ENCODE results near the gene PRTN3. TPM values are rescaled to one million over a fixed set of nuclear protein-coding genes. Genes with fewer than 3 reads are reported as not detected.

PRTN3 gene
- total RNA-seq, 1 experiment from 2014 or later: 2.7 TPM

DNA sequence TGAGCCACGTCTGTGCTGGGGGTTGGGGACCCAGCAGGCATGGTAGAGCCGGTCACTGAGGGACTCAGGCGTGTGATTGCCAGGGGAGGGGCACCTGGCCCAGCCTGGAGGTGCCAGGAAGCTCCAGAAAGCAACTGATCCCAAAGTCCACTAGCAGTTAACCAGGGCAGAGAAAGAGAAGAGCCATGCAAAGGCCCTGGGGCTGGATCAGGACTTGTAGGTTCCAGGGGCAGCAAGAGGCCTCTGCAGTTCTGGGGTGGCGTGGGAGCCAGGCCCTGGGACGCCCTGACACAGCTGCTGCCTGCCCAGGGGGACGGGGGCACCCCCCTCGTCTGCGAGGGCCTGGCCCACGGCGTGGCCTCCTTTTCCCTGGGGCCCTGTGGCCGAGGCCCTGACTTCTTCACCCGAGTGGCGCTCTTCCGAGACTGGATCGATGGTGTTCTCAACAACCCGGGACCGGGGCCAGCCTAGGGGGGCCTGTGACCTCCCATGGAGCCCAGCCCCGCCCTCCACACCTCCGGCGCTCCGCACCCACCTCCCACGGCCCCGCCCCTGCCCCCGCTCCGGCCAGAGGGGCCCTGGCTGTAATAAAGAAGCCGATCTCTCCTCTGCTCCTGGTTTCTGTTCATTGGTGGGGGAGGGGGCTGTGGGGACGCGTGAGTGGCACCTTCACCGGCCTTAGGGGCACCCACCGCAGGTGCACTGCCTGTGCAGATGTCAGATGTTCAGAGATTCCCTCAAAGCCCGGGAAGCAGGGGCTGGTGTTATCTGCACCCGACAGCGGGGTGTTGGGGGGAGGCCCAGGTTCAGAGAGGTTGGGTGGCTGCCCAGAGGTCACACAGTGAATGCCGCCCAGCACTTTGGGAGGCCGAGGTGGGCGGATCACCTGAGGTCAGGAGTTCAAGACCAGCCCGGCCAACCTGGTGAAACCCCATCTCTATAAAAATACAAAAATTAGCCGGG is 9.1 kb upstream of the PRTN3 start:
- BruUV-seq (replicated peaks): no TSS peak
- intact Hi-C loops (cut with micrococcal nuclease): no loop called here
- H3K27ac ChIP-seq (ENCODE audit: low read depth, low read length): no peak overlapping the region
- RAD21 ChIA-PET (ENCODE audit: low non-redundant PET in 1 of 2, low total read pairs in 2 of 2, uncharacterized antibody in 2 of 2, unreplicated experiment in 2 of 2): no interaction called here
- H3K27me3 ChIP-seq (ENCODE audit: insufficient read depth, low read length): no peaks in the 10 kb centered on the region
- CTCF ChIA-PET: no interaction called here
- DNase-seq (ENCODE audit: low read depth, low spot score) (no peak), ATAC-seq (no peak)
- no peak overlapping the region for H3K4me2 ChIP-seq (ENCODE audit: low read length)
- no peaks in the 10 kb centered on the region for H3K79me2 ChIP-seq (ENCODE audit: insufficient read depth, low read length)
- H3K36me3 ChIP-seq (ENCODE audit: control insufficient read depth in 1 of 2, insufficient read depth in 2 of 2, low read length in 2 of 2): no peaks in the 10 kb centered on the region
- peaks cover 0 to 4% of the 10 kb centered on the region in 2 experiments; a peak in 3 of 4 replicates for H3K4me1 ChIP-seq (ENCODE audit: control insufficient read depth in 1 of 2, insufficient read depth in 2 of 2, low read length in 2 of 2)
- no peak overlapping the region for H3K9ac ChIP-seq (ENCODE audit: low read length)
- POLR2A ChIA-PET: no interaction called here
- TF ChIP-seq, protein P1, sequence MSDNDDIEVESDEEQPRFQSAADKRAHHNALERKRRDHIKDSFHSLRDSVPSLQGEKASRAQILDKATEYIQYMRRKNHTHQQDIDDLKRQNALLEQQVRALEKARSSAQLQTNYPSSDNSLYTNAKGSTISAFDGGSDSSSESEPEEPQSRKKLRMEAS (IDR thresholded peaks at IDR 0.05): no peak
- H3K4me3 ChIP-seq (replicated peaks in 1 of 2; ENCODE audit: low read depth in 1 of 2, low read length in 2 of 2): no peak overlapping the region
- no peaks in the 10 kb centered on the region for H3K9me2 ChIP-seq (ENCODE audit: insufficient read depth)
- no peaks in the 10 kb centered on the region for H4K20me1 ChIP-seq (ENCODE audit: insufficient read depth)
- no peak overlapping the region for H2AFZ ChIP-seq (ENCODE audit: low read depth, low read length, poor library complexity, severe bottlenecking)
- no peaks in the 10 kb centered on the region for H3K9me3 ChIP-seq (ENCODE audit: control insufficient read depth in 1 of 2, insufficient read depth in 1 of 2, low read depth in 1 of 2, low read length in 2 of 2)

DNA sequence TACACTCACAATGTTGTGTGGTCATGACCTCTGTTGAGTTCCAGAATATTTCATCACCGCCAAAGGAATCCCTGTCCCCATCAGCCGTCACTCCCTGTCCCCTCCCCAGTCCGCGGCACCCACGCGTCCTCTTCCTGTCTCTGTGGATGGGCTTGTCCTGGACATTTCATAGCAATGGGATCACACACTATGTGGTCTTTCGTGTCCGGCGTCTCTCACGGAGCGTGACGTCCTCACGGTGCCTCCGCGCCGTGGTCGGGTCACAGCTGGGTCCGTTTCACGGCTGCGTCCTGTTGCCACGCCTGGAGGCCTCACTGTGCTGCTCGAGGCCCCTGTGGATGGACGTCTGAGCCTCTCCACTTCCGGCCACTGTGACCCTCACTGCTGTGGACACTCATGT is 6.6 kb upstream of the PRTN3 start:
- no peak for DNase-seq (ENCODE audit: low read depth, low spot score)
- no peaks in the 10 kb centered on the region for H3K27me3 ChIP-seq (ENCODE audit: insufficient read depth, low read length)
- H3K4me2 ChIP-seq (ENCODE audit: low read length): no peak overlapping the region
- no peaks in the 10 kb centered on the region for H4K20me1 ChIP-seq (ENCODE audit: insufficient read depth)
- ChIA-PET RAD21 (ENCODE audit: low non-redundant PET in 1 of 2, low total read pairs in 2 of 2, uncharacterized antibody in 2 of 2, unreplicated experiment in 2 of 2) (no interaction called here), POLR2A (no interaction called here), CTCF (no interaction called here)
- no peak for ATAC-seq
- intact Hi-C loops (cut with micrococcal nuclease): no loop called here
- no peaks in the 10 kb centered on the region for H3K9me2 ChIP-seq (ENCODE audit: insufficient read depth)
- no peaks in the 10 kb centered on the region for H3K79me2 ChIP-seq (ENCODE audit: insufficient read depth, low read length)
- H3K9me3 ChIP-seq (ENCODE audit: control insufficient read depth in 1 of 2, insufficient read depth in 1 of 2, low read depth in 1 of 2, low read length in 2 of 2): no peaks in the 10 kb centered on the region
- no peak for TF ChIP-seq EZH2phosphoT487 (IDR thresholded peaks at IDR 0.05; ENCODE audit: borderline replicate concordance)
- TF ChIP-seq, protein P1 (IDR thresholded peaks at IDR 0.05): no peak
- TF ChIP-seq ELF1 (IDR thresholded peaks at IDR 0.05; ENCODE audit: borderline replicate concordance, low read depth): no peak
- TF ChIP-seq EZH2 (IDR thresholded peaks at IDR 0.05): no peak
- no peak for TF ChIP-seq JUND (IDR thresholded peaks at IDR 0.05)
- TF ChIP-seq EGR1 (IDR thresholded peaks at IDR 0.05; ENCODE audit: low read depth): no peak
- TF ChIP-seq SRF (IDR thresholded peaks at IDR 0.05; ENCODE audit: low read depth): no peak
- no peak for TF ChIP-seq CBX3 (IDR thresholded peaks at IDR 0.05; ENCODE audit: low read depth)
- TF ChIP-seq, protein P2, sequence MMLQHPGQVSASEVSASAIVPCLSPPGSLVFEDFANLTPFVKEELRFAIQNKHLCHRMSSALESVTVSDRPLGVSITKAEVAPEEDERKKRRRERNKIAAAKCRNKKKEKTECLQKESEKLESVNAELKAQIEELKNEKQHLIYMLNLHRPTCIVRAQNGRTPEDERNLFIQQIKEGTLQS (IDR thresholded peaks at IDR 0.05): no peak
- TF ChIP-seq ZNF274 (IDR thresholded peaks at IDR 0.05; ENCODE audit: low read depth, low read length): no peak
- TF ChIP-seq POLR2A (IDR thresholded peaks at IDR 0.05; ENCODE audit: borderline replicate concordance, extremely low read depth, insufficient read depth, insufficient read length): no peak
- TF ChIP-seq, protein P3, sequence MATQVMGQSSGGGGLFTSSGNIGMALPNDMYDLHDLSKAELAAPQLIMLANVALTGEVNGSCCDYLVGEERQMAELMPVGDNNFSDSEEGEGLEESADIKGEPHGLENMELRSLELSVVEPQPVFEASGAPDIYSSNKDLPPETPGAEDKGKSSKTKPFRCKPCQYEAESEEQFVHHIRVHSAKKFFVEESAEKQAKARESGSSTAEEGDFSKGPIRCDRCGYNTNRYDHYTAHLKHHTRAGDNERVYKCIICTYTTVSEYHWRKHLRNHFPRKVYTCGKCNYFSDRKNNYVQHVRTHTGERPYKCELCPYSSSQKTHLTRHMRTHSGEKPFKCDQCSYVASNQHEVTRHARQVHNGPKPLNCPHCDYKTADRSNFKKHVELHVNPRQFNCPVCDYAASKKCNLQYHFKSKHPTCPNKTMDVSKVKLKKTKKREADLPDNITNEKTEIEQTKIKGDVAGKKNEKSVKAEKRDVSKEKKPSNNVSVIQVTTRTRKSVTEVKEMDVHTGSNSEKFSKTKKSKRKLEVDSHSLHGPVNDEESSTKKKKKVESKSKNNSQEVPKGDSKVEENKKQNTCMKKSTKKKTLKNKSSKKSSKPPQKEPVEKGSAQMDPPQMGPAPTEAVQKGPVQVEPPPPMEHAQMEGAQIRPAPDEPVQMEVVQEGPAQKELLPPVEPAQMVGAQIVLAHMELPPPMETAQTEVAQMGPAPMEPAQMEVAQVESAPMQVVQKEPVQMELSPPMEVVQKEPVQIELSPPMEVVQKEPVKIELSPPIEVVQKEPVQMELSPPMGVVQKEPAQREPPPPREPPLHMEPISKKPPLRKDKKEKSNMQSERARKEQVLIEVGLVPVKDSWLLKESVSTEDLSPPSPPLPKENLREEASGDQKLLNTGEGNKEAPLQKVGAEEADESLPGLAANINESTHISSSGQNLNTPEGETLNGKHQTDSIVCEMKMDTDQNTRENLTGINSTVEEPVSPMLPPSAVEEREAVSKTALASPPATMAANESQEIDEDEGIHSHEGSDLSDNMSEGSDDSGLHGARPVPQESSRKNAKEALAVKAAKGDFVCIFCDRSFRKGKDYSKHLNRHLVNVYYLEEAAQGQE (IDR thresholded peaks at IDR 0.05; ENCODE audit: low read depth): no peak
- no peaks in the 10 kb centered on the region for H3K36me3 ChIP-seq (ENCODE audit: control insufficient read depth in 1 of 2, insufficient read depth in 2 of 2, low read length in 2 of 2)
- H3K9ac ChIP-seq (ENCODE audit: low read length): no peak overlapping the region
- H3K4me3 ChIP-seq (replicated peaks in 1 of 2; ENCODE audit: low read depth in 1 of 2, low read length in 2 of 2): no peak overlapping the region
- no peak overlapping the region for H3K27ac ChIP-seq (ENCODE audit: low read depth, low read length)
- BruUV-seq (replicated peaks): no TSS peak
- no peaks in the 10 kb centered on the region; a peak in 1 of 4 replicates for H3K4me1 ChIP-seq (ENCODE audit: control insufficient read depth in 1 of 2, insufficient read depth in 2 of 2, low read length in 2 of 2)
- no peak overlapping the region for H2AFZ ChIP-seq (ENCODE audit: low read depth, low read length, poor library complexity, severe bottlenecking)

All from HCT116 (cell line).